AG20443 (cell line): ENCODE measurements around the gene TBXAS1.

Experiments used
- DNase-seq: peaks from one replicate; pipeline ENCODE4 v3.0.0; 2012; ENCODE audit warnings: low spot score, mixed read lengths

TBXAS1 gene

DNA sequence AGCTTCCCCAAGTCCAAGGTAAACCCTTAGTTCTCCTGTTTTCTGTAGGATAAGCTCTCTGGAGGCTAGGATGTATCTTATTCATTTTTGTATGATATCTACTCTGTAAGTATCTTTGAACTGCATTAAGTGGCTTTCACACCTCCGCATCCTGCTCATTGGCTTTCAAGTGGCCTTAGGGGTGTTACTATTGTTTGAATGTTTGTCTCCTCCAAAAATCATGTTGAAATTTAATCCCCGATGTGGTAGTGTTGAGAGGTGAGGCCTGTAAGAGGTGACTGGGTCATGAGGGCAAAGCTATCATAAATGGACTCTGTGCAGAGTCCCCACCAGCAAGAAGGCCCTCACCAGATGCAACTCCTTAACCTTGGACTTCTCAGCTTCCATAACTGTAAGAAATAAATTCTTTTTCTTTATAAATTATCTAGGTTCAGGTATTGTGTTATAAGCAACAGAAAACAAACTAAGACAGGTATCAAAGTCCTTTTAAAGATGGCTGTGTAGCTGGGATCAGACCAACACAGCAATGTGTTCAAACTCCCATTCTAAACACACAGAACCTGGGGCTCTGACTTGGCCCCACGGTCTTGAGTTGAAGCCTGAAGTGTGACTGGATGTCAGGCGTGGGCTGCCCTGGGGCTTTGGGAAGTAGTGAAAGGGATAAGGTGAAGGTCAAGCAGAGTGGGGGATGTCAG lies 25.9 kb downstream of the TBXAS1 start:
- no peak for DNase-seq

DNA sequence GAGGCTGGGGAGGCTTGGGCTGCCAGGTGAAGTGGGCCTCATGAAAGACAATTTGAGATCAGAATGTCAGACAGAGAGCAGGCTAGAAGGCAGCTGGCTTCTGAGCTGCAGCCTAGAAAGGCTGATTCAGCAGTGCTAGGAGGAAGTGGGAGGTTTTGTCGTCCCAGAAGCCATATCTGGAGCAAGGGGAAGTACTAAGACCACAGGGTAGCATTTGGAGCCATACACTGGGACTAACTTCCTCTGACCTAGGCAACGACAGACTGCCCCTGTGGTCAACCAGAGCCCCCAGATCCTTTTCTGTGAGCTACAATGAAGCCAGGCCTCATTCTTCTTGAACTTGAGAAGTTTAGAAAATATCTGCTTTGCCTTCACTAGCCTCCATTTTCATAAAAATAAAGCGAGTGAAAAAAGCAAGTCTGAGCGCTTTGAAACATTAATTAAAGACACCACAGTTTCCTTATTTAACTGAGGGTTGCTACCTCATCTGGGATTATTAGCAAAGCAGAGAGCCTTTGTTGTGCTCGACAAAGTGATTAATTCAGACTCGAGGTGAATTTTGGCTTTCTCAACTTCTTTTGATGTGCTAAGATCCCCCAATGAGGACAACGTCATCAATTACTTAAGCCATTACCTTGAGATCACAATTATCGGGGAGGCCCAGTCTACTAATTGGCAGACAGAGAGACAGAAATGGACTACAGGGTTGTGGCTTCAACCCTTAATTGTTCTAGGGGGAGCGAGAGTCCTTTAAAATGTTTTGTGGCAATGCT lies 26.6 kb downstream of the TBXAS1 start:
- DNase-seq, result no peak

DNA sequence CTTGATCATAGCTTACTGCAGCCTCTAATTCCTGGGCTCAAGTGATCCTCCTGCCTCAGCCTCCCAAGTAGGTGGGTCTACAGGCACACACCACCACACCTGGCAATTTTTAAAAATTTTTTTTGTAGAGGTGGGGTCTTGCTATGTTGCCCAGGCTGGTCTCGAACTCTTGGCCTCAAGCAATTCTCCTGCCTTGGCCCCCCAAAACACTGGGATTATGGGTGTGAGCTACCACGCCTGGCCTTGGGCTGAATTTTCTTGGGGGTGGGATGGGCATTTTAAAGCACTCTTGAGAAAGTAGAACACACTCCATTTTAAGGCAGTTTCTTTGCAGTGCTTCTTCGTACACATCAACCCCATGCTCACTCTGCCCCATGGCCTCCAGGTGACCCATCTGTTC lies 28.7 kb downstream of the TBXAS1 start:
- no peak for DNase-seq

DNA sequence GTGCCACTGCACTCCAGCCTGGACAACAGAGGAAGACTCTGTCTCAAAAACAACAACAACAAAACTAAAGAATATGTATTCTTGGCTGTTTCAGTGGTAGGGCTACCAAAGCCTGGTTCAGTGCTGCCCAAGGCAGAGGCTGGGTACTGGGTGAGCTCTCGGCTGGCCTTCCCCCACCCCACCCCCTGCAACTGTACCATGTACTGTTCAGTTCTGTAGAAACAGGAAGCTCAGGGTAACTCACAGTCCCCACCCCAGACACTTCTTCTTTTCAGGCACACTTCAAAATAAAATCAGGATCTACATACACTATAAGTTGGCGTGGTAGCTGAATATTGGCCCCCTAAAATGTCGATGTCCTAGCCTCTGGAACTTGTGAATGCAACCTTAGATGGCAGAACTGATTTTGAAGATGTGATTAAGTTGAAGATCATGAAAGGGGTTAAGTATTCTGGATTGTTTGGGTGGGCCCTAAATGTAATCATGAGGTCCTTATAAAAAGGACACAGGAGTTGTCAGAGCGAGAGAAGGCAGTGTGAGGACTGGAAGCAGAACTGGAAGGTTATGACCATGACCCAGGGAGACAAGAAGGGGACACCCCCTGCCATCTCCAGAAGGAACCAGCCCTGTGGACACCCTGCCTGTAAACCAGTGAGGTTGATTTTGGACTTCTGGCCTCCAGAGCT lies 31.2 kb downstream of the TBXAS1 start:
- DNase-seq, result no peak

DNA sequence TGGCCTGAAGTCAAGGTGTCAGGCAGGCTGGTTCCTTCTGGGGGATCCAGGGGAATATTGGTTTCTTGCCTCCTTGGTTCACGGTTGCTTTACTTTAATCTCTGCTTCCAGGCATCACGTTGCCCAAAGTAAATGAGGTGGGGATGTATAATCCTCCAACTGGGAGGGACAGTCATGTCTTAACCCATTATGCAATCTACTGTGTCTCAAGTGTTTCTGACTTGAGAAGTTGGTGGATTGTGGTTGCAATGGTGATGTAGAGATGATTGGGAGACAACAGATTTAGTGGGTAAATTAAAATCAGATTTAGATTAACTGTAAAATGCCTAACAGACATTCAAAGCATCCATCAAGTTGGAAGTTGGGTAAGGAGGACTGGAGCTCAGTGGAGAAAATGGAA lies 32.7 kb downstream of the TBXAS1 start:
- DNase-seq, result no peak

DNA sequence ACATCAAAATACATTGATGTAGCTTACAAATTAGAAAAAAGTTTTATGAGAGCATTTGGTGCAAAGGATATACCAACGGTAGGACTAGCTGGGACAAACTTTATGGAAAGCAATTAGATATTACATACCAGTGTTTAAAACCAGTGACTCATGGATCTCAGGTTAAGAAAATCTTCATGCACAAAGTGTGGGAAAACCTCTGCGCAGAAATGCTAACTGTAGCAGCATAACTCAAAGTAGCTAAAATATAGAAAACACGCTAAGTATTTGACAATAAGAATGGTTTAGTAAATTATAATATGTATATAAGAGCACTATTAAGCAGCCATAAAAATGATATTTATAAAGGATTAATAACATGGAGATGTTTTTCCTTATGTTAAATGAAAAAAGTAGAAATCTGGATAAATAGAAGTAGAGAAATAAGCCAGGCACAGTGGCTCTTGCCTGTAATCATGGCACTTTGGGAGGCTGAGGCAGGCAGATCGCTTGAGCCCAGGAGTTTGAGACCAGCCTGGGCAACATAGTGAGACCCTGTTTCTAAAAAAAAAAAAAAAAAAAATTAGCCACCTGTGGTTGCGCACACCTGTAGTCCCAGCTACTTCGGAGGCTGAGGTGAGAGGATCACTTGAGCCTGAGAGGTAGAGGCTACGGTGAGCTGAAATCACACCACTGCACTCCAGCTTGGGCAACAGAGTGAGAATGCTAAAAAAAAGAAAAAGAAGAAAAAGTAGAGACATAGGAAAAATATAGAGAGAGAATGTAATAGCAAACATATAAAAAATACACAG lies 37.2 kb downstream of the TBXAS1 start:
- DNase-seq, result no peak

DNA sequence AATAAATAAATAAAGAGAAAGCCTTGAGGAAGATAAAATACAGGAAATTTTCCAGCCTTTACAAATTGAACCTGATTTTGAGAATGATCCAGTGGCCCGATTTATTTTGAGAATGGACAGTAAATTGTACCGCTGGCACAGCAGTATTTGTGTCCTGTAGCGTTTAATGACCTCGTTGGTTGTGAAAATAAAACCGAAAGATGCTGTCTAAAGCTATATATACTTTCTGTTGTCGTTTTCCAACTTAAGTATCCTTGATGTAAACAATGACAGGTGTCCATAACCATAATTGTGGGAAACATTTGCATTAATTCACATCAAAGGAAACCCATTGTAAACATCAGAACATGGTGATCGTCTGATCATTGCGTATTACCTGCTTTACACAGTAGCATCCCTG lies 38.8 kb downstream of the TBXAS1 start:
- DNase-seq, result no peak

DNA sequence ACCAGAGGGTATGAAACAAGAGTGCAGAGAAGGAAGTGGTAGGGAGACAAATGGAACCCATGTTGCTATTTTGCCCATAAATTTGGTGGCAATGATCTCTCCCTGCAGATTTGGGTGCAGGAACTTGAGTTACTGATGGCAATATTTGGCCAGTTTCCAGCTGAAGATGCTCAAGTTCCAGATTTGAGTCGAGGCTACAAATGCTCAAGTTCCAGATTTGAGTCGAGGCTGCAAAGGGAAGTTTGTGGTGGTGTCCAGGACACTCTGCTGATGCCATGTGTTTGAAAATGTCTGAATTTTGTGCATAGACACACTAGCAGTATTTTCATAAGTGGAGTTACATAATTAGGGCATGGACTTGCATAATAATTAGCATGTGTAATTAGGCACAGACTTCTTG lies 40.8 kb downstream of the TBXAS1 start:
- no peak for DNase-seq

DNA sequence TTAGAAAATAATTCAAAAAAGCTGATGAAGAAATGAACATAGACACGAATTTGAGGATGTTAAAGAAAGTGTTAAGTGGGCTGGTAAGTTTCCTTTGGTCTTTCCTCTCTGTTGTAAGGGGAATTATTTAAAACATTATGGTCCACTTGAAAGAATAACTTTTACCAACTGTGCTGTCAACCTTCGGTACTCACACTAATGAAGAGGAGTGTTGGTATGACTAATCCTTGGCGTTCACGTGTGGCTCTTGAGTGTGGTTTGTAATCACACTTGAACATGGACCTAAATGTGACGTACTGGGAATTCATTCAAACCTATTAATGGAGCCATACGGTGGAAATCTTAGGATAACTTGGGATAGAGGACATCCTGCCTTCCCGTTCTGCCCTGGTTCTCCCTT lies 41.3 kb downstream of the TBXAS1 start:
- DNase-seq, result no peak

DNA sequence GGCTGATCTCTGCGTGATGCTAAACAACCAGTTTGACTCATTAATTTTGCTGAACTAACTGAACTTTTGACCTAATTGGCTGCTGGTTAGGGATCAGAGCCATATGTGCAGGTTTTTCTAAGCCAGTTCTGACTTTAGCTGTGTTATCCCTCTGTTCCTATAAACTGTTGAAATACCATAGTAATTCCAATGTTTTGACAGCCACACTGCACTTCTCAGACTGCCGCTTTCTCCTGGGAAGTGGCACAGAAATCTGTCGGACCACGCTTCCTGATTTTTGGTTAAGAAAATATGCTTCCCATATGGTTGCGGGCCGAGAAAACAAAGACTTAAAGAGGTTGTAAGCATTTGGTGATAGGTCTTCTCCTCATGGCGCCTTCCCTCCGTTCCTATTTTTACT lies 42.3 kb downstream of the TBXAS1 start:
- peak; percentile 49 for DNase-seq

DNA sequence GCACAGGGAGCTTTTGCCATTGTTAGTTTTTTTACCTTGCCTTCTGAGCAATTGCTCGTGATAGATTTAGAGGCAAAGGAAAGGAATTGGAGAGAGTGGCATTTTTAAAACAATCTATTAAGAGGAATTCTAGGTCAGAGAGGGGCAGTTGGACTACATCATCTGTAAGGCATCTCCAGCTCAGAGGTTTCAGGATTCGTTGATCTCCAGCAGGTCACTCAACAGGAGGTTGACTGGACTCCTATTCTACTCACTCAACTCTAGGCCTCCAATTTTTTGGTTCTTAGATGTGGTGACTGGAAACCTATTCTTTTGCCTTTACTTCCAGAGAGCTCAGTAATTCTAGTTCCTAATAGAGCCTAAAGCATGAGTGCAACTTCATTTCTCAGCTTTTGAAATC lies 42.8 kb downstream of the TBXAS1 start:
- DNase-seq, result no peak

DNA sequence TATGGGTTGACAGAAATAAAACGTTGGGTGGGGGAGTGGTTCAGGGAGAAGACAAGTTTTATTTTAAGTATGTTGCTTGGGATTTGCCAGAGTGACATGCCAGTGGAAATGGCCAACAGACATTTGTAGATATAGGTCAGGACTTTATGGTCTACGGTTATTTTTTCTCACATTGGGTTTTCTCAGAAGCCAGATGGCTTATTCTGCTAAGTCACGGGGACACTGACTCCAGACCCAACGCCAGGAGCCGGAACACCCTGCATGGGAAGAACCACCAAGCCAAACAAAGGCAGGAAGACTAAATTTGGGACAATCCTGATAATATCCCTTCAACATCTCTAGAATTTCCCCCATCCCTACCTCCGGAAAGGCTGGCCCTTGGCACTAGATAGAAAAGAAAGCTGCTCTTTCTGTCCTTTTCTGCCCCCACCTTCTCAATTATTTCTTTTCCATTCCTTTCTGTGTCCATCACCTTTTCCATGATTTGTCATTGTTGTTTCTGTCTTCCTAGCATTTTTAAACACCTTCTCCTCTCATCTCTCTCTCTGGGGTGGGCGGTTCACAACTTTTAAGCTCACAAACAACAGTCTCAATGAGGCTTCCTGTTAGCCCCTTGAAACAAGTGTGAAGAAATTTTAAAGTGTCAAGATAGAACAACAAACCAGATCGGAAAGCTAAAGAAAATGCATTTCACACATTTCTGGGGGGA lies 44.7 kb downstream of the TBXAS1 start:
- DNase-seq, result no peak

DNA sequence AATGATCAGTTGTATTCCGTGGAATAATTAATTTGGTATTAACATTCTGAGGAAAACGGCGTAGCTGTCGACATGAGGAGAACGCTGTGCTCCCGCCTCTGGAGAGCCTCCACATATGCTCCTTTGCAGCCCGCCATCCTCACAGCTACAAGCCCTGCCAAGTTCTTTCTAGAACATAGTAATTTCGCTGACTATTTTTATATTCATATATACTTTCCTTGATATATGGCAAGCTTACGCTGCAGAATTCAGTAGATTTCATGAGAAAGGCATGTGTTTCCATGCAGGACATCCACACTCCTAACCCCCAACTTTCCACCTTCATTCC lies 45.2 kb downstream of the TBXAS1 start:
- DNase-seq, result no peak

DNA sequence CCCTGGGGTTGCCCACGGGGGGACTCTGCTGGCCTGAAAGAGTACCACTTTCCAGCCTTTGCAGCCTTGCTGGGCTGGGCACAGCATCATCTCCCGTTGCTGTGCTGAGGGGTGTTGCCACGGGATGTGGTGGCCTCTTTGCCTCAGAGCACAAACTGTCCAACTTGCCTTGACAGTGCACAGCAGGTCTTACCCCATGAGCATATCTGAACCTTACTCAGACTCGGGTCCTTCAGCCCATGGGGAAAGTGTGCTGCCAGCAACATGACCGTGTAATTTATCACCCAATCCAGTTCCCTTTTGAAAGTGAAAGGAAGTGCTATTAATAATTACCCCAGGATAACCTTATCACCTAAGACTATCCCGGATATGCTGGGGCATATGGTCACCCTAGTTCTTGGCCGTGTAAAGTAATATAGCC lies 46.8 kb downstream of the TBXAS1 start:
- no peak for DNase-seq

DNA sequence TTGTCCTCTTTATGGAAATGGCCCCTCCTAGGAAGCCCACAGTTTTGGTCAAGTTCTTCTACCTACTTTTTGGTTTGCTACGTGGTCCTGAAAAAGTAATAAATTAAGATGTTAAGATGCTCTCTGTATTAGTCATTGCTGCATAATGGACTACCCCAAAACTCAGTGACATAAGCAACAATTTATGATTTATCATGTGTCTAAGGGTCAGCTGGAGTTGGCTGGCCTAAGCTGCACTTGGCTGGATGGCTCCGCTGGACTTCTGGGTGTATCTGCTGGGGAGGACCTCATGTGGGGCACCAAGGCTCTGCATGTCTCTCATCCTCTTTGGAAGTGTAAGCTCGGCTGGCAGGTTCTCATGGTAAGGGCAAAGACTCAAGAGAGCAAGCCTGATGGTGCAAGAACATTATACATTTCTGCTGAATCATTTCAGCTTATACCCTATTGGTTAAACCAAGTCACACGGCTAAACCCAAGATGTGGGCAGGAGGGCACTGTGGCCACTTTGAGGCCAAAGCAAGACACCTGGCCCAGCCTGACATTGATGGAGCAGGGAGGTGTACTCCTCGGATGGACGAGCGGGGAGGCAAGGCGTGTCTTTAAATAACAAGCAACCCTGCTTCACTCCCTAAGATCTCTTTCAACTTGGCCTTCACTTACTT lies 47.7 kb downstream of the TBXAS1 start:
- no peak for DNase-seq

DNA sequence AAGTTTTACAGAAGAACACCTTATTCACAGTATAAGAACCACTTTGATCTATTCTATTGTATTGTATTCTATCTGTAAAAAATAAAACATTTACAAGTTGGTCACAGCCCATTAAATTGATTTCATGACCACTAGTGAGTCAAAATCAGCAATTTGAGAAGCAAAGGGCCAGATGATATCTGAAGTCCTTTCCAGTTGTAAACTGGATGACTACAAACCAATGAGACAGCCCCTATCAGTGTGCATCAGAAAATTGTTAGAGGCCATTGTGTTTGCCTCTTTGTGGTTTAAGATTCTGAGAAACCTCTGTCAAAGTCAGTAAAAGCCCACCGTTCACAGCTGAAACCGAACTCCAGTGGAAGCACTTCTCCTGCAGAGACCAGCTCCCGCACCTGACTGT lies 54.8 kb downstream of the TBXAS1 start:
- DNase-seq, result no peak

DNA sequence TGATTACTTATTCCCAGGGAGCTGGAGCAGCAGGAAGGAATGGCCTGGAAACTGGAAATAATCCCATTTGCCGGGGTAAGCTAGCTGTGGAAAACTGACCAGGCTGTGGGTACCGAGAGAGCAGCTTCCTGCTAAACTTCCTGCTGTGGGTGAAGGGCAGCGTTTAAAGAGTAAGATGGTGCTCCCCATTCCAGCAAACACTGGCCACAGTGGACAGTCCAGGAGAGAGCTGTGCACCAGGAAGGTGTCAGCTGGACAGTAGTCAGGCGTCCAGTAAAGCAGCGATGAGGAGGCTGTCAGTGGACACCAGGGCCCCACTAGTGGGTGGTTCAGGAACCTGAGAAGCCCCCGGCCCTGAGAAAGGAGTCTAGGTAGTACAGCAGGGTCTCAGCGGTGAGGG lies 55.4 kb downstream of the TBXAS1 start:
- no peak for DNase-seq

DNA sequence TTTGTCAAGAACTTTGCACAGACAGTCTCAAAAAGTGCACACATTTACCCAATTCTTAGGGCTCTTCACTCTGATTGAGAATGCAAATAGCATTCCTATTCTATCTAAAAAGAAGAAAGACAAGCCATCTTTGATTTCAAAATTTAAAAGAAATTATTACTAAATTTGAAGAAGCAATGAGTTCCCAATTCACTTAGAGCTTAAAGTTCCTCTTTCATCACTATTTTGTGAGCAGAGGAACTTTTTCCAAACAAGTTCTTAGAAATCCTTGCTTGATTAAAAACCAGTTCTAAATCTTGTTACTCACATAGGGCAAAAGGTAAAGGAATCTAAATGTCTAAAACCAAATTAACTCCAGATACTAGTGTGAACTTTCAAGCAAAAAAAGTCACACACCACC lies 56.4 kb downstream of the TBXAS1 start:
- no peak for DNase-seq

DNA sequence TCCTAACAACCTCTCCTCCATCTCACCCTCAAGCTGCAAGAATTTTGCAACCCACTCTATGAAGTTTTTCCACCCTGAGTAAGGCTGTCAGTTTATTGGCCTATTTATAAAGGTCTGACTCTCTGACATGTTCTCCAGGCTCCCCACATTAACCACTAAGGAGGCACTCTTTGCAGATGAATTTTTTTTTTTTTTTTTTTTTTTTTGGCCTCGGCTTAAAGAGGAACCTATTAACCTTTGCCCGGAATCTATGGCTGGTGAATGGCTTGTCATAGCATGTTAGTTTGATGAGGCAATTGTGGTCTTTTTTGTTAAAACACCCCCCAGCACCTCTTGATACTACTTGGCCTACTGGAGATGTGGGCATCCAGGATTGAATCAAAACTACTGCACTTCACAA lies 57.1 kb downstream of the TBXAS1 start:
- no peak for DNase-seq

DNA sequence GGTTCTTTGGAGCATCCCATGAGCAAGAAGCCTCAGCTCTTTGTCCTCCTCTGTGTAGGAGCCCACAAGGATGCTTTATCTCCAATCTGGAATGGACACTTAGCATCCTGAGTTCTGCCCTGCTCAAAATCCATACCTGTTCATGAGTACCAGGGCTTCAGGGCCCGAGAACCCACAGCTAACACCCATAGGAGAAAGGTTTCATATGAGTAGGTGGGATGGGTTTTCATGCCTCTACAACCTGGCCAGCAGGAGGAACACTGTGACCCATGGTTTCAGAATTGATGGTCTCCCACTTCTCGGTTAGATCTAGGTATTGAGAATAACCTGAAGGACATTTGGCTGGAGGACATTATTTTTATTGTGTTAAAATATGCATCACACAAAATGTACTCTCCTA lies 57.8 kb downstream of the TBXAS1 start:
- DNase-seq, result no peak

DNA sequence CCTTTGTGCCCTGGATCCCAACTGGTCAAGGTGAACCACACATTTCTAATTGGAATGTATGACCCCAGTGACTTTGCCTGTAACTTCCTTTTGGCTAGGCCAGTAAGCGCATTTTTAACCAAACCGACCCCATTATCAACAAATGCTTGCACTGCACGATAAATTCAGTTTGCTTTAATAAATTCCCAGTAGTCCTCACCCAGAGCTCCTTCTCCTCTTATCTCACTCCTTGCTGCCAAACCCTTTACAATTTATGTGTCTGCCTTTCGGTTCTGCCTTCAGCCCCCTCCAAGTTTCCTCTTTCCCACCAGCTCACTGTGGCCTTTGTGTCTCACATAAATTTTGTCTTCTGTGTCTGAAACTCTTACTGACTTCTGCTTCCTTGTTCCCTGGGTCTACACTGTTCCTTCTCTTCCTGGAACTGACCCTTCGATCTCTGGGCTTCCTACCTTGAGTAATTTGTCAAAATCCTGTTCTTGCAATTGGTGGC lies 59.0 kb downstream of the TBXAS1 start:
- no peak for DNase-seq
